NB4 (cell line): ENCODE measurements around the gene ORMDL3.

Source experiments
- POLR2A ChIP-seq: IDR thresholded peaks from 2 replicates; pipeline ENCODE4 v1.6.1; 2011; ENCODE audit warnings: mild to moderate bottlenecking; ENCODE audit not compliant: insufficient read length; ENCODE audit errors: extremely low read depth
- TF ChIP-seq, protein P1 (sequence below): IDR thresholded peaks from one replicate; pipeline ENCODE4 v1.5.1; 2012; ENCODE audit warnings: low read depth, low read length

DNA sequence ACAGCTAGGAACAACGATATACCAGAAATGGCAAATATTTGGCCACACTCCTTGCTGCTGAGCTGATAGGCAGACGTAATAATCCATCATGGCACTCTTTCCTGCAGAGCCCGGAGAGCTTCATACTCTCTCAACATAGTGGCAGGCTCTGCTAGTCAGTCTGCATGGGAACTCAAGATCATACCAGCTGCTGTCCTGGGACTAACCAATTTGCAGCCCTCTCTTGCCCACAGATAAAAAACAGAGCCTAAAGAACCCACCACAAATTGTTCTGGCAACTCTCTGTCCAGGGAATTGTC, 22.5 kb downstream of the ORMDL3 start:
- TF ChIP-seq, protein P1, sequence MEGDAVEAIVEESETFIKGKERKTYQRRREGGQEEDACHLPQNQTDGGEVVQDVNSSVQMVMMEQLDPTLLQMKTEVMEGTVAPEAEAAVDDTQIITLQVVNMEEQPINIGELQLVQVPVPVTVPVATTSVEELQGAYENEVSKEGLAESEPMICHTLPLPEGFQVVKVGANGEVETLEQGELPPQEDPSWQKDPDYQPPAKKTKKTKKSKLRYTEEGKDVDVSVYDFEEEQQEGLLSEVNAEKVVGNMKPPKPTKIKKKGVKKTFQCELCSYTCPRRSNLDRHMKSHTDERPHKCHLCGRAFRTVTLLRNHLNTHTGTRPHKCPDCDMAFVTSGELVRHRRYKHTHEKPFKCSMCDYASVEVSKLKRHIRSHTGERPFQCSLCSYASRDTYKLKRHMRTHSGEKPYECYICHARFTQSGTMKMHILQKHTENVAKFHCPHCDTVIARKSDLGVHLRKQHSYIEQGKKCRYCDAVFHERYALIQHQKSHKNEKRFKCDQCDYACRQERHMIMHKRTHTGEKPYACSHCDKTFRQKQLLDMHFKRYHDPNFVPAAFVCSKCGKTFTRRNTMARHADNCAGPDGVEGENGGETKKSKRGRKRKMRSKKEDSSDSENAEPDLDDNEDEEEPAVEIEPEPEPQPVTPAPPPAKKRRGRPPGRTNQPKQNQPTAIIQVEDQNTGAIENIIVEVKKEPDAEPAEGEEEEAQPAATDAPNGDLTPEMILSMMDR: no peak
- TF ChIP-seq POLR2A: no peak
